ENCODE measurements around the gene F11.
"Not testable (repeated sequence)": the region's sequence is repeated elsewhere in the genome, so short reads cannot be mapped to it uniquely, and the experiment has no call there.

F11 gene

GRCh38 chr4:186258216-186258811 lies 7.7 kb upstream of the F11 start:
- H3K4me1 Mint-ChIP-seq, result no peaks in the 10 kb centered on the region
- H3K36me3 Mint-ChIP-seq (ENCODE audit: low read depth), result no peaks in the 10 kb centered on the region
- no peak for DNase-seq
- TF ChIP-seq CTCF (IDR thresholded peaks at IDR 0.05), result no peak
- no peaks in the 10 kb centered on the region for H3K27me3 Mint-ChIP-seq (ENCODE audit: low read depth, poor library complexity)
- H3K9me3 Mint-ChIP-seq, result peaks cover 6% of the 10 kb centered on the region
- H3K4me3 Mint-ChIP-seq, result no peak overlapping the region
- H3K27ac Mint-ChIP-seq, result no peak overlapping the region

GRCh38 chr4:186260117-186260503 lies 5.9 kb upstream of the F11 start:
- no peak for TF ChIP-seq CTCF (IDR thresholded peaks at IDR 0.05)
- Mint-ChIP-seq H3K27me3 (ENCODE audit: low read depth, poor library complexity) (peaks cover under 1% of the 10 kb centered on the region), H3K9me3 (peaks cover 6% of the 10 kb centered on the region), H3K4me3 (no peak overlapping the region), H3K36me3 (ENCODE audit: low read depth) (no peaks in the 10 kb centered on the region), H3K27ac (no peak overlapping the region), H3K4me1 (no peaks in the 10 kb centered on the region)
- no peak for DNase-seq

- no peak for TF ChIP-seq CTCF (IDR thresholded peaks at IDR 0.05)
- no peak overlapping the region for H3K27ac Mint-ChIP-seq
These were observed 5.2 kb upstream of the F11 start for GRCh38 chr4:186260504-186261448.

DNA sequence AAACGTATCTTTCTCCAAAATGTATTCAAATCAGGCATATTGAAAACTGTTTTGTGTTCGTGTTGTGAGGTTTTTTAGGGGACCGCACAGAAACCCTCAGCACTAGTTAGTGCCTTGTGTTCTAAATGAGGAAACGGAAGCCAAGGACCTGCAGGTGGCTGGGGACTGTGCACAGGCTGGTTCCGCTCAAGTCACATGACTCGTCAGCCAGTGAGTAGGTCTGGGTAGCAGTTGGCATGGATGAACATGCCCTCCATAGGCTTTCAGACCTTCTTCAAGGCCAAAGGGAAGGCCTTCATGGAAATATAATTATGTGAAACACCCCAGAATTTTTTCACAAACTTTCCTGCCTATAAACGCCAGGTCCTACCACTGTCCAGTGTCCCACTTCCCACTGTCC lies 1.3 kb upstream of the F11 start:
- Mint-ChIP-seq H3K9me3 (peaks cover 11% of the 10 kb centered on the region), H3K36me3 (ENCODE audit: low read depth) (no peaks in the 10 kb centered on the region), H3K27ac (no peak overlapping the region), H3K4me3 (no peak overlapping the region), H3K4me1 (peaks cover 21% of the 10 kb centered on the region), H3K27me3 (ENCODE audit: low read depth, poor library complexity) (peaks cover 4% of the 10 kb centered on the region)
- DNase-seq, result no peak
- no peak for TF ChIP-seq CTCF (IDR thresholded peaks at IDR 0.05)

More at GRCh38 chr4:186260504-186261448, 5.2 kb upstream of the F11 start:
- Mint-ChIP-seq H3K36me3 (ENCODE audit: low read depth) (no peaks in the 10 kb centered on the region), H3K4me1 (peaks cover 6% of the 10 kb centered on the region), H3K27me3 (ENCODE audit: low read depth, poor library complexity) (peaks cover 4% of the 10 kb centered on the region), H3K4me3 (no peak overlapping the region), H3K9me3 (peaks cover 6% of the 10 kb centered on the region)
- no peak for DNase-seq

DNA sequence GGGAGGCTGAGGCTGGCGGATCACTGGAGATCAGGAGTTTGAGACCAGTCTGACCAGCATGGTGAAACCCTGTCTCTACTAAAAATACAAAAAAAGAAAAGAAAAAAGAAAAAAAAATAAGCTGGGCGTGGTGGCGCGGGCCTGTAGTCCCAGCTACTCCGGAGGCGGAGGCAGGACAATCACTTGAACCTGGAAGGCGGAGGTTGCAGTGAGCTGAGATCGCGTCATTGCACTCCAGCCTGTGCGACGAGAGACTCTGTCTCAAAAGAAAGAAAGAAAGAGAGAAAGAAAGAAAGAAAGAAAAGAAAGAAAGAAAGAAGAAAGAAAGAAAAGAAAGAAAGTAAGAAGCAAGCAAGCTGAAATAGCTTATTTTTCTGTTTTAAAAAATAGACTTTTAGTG lies 739 bp upstream of the F11 start:
- not testable (repeated sequence) for H3K27me3 Mint-ChIP-seq (ENCODE audit: low read depth, poor library complexity); H3K9me3 Mint-ChIP-seq; H3K4me3 Mint-ChIP-seq; DNase-seq; H3K36me3 Mint-ChIP-seq (ENCODE audit: low read depth)
- Mint-ChIP-seq H3K4me1 (peaks cover 21% of the 10 kb centered on the region), H3K27ac (peak overlapping the region; percentile 87)

GRCh38 chr4:186266729-186267456 lies 904 bp downstream of the F11 start:
- peak; percentile 48 for DNase-seq
- H3K4me3 Mint-ChIP-seq, result peak overlapping the region; percentile 71
- H3K4me1 Mint-ChIP-seq, result peaks cover 21% of the 10 kb centered on the region
- H3K9me3 Mint-ChIP-seq, result peaks cover 8% of the 10 kb centered on the region
- no peaks in the 10 kb centered on the region for H3K36me3 Mint-ChIP-seq (ENCODE audit: low read depth)
- no peak for TF ChIP-seq CTCF (IDR thresholded peaks at IDR 0.05)
- H3K27ac Mint-ChIP-seq, result no peak overlapping the region
- H3K27me3 Mint-ChIP-seq (ENCODE audit: low read depth, poor library complexity), result peaks cover 4% of the 10 kb centered on the region

All from nephron progenitor cell (in vitro differentiated cells).